Amygdala (tissue), 56 donors: ENCODE data around the gene SPINT1.

ENCODE experiments used
- DNase-seq, 56 donors: peaks; one replicate each; lab custom pipeline; 2025; lab: John Stamatoyannopoulos, UW

Gene SPINT1

DNA sequence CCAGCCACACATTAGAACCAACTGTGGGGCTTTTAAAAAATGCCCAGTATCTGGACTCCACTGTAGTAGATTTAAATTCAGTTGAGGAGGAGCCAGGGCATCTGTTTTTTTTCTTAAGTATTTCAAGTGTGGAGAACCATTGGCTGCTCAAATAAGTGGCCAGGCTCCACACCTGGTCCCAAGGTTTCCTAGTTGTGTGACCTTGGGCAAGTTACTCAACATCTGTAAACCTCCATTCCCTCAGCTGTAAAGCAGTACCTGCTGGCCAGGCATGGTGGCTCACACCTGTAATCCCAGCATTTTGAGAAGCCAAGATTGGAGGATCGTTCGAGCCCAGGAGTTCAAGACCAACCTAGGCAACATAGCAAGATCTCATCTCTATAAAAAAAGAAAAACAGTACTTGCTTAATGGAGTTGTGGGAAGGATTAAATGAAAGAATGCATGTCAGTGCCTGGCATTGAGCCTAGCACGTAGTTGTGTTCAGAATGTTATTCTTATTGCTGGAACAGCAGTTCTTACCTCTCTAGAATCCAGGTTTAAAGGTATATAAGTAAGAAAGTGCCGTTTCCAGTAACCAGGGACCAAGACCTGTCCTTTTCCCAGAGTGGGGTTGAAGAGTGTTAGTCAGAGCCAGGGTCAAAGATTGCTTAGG, 17.3 kb upstream of the SPINT1 start:
- no peak for DNase-seq

DNA sequence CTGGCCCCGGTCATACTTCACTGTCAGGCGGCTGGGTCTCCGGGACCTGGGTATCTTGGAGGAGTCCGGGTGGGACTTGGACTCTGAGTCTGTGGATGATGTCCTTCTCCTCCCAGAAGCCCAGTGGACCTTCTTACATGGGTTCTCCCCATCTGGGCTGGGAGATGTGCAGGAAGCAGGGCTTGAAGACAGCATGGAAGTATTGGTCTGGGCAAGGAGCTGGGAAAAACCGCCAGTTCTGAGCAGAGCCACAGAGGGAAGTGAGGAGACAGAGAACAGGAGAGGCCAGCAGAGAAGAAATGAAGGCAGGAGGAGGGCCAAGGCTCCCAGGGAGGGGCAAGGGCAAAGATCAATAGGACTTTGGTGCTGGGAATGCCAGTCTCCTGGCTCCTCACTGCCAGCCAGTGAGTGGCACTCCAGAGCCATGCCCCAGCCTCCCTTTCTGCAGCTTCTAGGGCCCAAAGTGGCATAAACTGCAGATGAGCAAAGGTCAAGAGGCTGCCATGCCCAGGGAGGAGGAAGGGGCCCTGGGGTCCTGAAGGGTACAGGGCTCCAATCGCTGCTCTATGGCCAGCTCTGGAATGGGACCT, 15.3 kb upstream of the SPINT1 start, which contains the start of gene PPP1R14D:
PPP1R14D (minus strand) TSS at position 262 of the 590 bp plus-strand sequence; CDS start at position 195, 67 bp downstream.
- DNase-seq: no peak

DNA sequence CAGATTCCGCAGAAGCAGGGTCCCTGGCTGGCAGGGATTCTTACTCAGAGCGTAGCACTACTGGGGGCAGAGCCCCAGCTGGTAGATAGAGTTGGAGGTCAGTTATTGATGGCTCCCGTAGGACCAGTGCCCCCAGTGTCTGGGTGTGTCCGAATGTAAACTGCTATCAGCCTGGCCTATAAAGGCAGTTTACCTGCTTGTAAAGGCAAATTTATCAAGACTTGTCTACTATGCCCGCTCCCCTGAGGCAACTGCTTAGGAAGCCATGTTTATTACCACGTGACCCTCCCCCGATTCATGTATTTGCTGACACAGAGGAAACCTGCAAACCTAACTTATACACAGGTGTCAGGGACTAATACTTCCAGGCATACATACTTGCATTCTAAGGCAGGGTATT, 14.7 kb upstream of the SPINT1 start:
- no peak for DNase-seq

DNA sequence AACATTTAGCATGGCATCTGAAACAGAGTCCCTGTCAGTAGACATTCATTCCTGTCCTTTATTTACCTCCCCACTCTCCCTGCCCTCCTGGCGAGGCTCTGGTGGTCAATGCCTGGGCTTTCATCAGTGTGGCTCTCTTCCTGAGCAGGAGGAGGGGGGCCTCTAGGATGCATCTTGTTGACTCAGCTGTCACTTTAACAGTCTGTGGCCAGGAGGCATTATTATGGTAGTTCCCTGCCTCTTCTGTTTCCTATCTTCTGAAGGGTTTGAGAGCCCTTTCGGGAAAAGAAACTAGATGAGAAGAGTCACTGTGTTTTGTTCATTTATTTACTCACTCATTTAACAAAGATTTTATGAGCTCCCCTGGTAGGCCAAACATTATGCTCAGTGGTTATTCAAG, 13.0 kb upstream of the SPINT1 start:
- DNase-seq: no peak

DNA sequence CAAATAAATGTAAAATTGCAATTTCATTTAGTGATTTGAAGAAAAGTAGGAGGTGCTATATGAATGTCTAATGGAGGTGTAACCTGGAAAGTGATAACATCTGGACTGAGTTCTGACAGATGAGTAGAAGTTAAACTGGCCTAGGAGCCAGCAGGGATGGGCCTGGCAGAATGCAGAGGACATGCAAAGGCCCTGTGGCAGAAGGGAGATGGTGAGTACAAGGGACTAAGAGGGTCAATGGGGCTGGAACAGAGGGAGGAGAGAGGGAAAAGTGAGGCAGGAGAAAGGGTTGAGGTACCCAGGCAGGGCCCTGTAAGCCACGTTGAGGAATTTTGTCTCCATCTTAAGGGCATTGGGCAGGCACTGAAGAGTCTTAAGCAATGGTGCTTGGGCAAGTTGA, 12.0 kb upstream of the SPINT1 start:
- no peak for DNase-seq

DNA sequence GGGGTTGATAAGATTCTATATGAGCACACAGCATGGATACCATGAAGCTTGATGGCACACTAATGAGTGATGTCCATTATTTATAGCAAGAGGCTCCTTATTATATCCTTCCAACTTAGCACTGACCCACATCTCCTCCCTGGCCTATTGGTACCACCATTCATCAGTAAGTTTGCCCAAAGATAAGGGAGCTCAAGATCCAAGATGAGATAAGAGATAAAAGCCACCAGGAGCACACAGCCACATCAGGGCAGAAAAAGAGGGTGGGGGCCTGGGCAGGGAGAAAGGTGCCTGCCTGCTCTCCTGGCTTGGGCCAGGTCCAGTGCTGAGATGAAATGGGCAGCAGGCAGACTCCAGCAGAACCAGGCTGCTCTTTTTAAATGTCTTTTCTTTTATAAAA, 10.9 kb upstream of the SPINT1 start:
- no peak for DNase-seq

DNA sequence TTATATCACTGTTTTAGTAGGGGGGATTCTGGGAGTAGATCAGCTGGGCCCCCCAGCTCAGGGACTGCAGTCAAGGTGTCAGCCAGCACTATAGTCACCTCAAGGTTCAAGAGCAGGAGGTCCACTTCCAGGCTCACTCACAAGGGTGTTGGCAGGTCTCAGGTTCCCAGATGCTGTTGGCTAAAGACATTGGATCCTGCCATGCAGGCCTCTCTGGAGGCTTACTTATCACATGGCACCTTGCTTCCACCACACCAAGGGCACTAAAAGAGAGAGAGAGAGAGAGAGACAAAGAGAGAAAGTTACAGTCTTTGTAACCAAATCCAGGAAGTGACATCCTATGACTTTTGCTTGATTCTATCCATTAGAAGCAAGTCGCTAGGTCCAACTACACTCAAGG, 7.8 kb upstream of the SPINT1 start:
- no peak for DNase-seq

DNA sequence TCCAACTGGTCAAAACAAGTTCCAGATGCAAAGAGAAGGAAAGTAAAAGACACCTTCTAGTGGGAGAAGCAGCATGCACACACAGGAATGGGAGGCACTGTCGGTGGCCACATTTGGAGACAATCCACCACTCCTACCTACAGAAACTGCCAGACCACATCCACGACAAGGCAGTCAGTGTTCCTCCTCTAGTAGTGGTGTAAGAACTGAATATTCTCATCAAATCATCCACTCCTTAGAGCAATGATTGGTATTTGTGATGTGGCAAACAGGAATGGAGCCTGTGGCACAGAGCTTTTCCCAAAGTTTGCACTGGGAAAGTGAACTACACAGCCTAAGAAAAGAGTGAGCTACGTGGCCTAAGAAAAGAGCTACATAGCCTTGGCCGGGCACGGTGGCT, 5.1 kb upstream of the SPINT1 start:
- DNase-seq: no peak

DNA sequence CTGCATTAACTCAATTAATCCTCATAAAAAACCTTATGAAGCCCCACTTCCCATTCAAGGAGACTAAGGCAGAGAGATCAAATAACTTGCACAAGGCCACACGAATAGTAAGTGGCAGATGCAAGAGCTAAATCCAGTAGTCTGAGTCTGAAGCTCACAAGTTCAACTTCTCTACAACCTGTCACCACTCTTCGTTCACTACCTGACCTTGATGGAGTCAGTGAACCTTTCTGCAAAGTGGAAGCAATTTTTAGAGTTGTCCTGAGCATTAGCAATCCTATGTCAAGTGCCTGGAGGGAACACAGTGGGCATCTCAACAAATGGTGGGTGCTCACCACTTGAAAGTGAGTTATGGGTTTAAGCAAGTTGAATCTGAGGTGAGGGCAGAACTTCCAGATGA, 2.1 kb upstream of the SPINT1 start:
- DNase-seq: no peak

DNA sequence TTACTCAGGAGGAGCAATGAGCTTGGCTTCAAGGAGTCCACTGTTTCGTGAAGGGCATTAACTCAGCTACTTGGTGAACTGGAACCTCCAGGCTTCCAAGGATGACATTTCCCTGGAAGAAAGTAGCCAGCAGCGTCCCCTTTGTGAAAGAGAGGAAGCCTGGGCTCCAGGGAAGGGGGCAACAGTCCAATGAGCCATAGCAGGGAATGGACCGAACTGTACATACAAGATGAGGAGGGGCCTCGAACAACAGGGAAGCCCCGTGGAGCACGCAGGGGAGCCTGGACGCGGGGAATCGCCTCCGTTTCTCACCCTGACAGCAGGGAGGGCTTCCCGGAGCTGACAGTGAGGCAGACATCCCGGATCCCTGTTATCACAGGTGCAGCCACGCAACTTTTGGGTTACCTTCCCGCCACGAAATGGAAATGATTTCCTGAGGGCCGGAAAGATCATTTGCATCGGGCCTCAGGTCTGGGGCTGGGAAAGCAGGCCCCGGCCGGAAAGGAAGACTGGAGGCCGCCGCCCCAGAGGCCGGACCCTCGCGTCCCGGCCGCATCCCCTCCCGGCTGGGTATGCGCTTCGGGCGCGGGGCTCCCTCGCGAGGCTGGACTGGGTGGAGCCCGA, 475 bp upstream of the SPINT1 start:
- no peak for DNase-seq

DNA sequence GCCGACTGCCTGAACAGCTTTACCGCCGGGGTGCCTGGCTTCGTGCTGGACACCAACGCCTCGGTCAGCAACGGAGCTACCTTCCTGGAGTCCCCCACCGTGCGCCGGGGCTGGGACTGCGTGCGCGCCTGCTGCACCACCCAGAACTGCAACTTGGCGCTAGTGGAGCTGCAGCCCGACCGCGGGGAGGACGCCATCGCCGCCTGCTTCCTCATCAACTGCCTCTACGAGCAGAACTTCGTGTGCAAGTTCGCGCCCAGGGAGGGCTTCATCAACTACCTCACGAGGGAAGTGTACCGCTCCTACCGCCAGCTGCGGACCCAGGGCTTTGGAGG, 815 bp downstream of the SPINT1 start:
- no peak for DNase-seq

DNA sequence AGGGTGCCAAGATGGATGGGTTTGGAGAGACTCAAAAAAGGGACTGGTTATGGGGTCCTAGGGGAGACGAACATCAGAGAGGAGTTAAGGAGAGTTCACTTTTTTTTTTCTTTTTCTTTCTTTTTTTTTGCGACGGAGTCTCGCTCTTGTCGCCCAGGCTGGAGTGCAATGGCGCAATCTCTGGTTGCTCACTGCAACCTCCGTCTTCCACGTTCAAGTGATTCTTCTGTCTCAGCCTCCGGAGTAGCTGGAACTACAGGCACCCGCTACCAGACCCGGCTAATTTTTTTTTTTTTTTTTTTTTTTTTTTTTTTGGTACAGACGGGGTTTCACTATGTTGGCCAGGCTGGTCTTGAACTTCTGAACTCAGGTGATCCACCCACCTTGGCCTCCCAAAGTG, 1.2 kb downstream of the SPINT1 start:
- DNase-seq: no peak

DNA sequence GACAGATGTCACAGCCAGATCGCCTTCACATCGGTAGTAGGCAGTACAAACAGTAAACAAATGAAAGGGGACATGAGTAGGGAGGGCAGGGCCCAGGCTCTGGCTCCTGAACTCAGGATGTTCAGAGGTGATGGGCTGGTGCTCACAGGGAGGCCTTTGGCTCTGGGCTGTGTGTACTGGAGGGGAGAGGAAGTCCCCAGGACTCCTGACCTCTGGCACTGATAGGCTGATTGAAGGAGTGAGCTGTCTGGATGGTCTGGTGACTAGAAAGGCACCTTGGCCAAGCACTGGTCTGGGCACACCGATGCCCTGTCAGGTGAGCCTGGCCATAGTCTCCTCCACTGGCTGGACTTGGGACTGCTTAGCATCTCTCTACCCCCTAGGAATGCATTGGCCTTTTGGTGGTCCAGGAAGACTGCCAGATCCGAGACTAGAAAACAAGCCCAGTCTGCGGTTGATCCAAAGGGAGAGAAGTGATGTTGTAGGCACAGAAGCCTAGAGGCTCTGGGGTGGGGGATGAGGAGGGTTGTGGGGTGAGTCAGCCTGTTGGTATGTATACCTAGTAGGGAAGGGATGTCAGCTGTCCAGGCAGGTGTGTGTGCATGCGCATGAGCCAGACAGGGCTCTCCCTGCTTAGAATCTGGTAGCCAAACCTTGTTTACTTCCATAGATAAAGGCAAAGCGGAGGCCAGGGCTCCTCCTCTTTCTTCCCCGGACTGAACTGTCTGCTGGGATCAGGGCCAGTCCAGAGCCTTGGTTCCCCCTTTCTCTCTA, 1.9 kb downstream of the SPINT1 start:
- DNase-seq: no peak

DNA sequence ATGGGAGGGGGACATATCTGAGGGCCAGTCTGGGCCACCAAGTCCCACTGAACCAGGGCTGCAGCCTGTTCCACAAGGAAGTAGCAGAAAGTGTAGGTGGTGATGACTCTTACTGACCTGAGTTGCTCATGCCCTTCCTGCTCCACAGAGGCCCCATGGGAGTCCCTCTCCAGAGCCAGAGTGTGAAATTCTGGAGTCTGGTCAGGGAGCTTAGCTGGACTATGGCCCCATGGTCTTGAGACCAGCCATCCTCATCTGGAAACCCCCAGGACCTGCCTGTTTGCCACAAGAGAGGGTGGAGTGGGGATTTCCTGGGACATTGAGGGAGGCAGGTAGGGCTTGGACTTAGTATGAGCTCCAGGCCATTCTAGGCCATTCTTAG, 3.0 kb downstream of the SPINT1 start:
- no peak for DNase-seq

DNA sequence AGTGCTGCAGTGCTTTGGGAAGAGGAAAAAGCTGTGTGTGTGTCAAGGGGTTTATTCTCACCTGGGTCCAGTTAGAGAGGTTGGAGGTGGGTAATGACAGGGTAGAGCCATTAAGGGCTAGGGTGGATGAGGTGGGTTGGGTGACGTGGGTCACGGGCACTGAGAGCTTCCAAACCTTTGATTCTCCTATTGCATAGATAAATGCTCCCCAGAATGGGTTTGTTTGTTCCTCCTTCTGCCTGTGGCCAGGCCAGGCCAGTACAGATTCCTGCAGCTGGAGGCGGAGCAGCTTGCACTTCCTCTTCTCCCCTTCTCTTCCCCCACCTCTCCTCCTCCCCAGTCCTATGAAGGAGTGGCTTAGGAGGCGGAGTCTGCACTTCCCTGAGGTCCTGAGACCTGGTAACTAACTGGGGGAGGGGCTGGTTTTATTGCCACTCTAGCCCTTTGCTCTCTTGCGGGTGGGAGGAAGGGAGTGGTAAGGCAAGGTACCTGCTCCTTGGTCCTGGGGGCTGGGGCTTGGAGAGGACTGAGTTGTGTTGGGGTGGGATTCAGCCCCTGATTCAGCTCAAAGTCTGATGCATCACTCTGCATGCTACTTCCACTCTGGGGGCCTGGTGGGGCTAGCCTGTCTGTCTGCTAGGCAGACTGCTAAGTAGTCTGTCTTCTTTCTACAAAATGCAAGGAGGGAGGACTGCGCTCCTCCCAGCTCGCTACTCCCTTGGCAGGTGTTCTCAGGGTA, 3.5 kb downstream of the SPINT1 start:
- peak in 17 of 56 donors; percentile 3 to 52 (median 16) for DNase-seq

DNA sequence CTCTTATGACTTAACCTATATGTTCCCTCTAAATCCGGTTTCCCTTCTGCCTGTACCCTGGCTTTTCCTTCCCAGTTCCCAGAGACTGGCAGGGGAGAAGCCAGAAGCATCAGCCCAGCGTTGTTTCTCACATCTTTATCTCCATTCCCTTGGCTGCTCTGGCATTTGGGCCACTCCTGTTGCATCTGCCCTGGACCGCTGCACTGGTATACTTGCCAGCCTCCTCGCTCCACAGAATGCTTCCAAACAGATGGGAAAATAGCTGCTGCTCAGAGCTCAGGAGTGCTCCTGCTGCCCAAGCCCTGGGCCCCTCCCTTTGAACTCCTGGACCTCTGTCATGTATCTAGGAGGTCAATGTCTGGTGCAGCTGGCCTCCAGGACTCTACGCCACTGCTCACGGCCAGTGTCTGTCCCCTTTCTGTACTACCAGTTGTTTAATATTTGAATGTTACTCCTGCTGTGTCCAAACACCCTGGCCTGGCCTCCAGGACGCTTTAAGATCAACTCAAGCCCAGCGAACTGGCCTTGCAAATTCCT, 6.8 kb downstream of the SPINT1 start:
- DNase-seq: no peak

DNA sequence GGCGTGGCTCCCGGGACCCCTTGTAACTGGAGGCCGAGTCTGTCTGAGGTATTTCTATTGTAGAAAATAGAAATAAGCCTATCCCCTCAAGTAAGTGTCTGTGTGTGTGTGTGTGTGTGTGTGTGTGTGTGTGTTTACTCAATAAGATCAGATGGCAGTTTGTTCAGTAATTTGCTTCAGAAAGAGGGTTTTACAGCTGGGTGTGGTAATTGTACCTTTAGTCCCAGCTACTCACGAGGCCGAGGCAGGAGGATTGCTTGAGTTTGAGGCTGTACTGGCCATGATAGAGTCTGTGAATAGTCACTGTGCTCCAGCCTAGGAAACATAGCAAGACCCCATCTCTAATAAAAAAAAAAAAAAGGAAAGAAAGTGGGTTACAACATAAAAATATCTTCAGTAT, 8.7 kb downstream of the SPINT1 start:
- no peak for DNase-seq

DNA sequence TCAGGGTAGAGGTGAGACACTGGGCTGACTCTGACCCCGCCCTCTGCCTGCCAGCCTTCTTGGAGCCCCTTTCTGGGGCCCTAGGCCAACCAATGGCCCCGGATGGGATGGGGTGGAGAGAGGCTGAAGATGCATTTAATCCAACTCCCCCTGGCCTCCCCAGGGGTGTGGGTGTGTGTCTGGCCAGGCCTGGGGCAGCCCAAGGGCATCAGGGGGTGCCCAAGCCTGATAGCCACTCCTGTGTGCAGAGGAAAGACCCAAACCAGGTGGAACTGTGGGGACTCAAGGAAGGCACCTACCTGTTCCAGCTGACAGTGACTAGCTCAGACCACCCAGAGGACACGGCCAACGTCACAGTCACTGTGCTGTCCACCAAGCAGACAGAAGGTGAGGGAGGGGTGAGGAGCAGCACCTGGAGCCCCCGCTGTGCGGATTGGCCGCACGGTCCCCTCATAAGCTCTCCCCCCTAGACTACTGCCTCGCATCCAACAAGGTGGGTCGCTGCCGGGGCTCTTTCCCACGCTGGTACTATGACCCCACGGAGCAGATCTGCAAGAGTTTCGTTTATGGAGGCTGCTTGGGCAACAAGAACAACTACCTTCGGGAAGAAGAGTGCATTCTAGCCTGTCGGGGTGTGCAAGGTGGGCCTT, 9.5 kb downstream of the SPINT1 start:
- no peak for DNase-seq

DNA sequence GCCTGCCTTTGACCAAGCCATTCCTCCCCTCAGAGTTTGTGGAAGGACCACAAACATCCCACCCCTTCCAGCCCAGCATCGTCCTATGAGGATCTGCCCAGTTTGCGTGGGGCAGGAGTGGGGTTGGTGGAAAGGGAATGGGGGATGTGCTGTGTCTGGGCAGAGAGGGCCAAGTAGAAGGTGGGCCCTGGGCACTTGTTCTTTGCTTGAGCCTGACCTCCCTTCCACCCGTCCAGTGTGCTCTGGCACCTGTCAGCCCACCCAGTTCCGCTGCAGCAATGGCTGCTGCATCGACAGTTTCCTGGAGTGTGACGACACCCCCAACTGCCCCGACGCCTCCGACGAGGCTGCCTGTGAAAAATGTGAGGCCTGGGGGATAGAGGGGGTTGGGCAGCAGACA, 10.3 kb downstream of the SPINT1 start:
- DNase-seq: no peak

DNA sequence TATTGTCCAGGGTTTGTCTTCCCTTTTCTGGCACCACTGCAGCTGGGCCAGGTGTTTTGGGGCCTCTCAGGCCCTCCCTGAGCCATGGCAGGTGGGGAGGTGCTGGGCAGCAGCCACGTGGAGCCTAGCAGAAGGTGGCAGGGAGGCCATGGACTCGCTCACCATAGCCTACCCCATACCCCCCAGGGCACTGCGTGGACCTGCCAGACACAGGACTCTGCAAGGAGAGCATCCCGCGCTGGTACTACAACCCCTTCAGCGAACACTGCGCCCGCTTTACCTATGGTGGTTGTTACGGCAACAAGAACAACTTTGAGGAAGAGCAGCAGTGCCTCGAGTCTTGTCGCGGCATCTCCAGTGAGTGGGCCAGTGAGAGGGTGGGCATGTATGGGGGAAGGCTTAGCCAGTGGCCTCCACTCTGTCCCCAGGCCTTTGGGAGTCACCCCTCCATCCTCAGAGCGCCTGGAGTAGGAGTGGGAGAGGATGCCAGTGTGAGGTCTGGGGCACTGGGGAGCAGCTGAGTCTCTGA, 11.9 kb downstream of the SPINT1 start:
- DNase-seq: no peak
